CD14-positive monocyte (primary cell): ENCODE measurements around the gene RYR2. TPM values are rescaled to one million over a fixed set of nuclear protein-coding genes. Genes with fewer than 3 reads are reported as not detected.

ENCODE experiments used
- DNase-seq, 3 donors: peaks; one replicate each; pipeline ENCODE4 v3.0.0-alpha.2; 2011 to 2022
- H2AFZ ChIP-seq: 2 replicates; pipeline ENCODE4 v1.6.0; 2012; ENCODE audit warnings: mild to moderate bottlenecking, low read depth, low read length, inconsistent platforms; ENCODE audit not compliant: insufficient read depth, poor library complexity, severe bottlenecking
- H3K27ac ChIP-seq, 2 donors: 1 replicate in 1 of 2; 2 replicates in 1 of 2; pipeline ENCODE4 v1.5.1; 2012 to 2013; ENCODE audit warnings: low read length in 2 of 2, control low read depth in 1 of 2, inconsistent platforms in 1 of 2, low read depth in 1 of 2, mild to moderate bottlenecking in 1 of 2
- H3K27me3 ChIP-seq, 2 donors: one replicate each; pipeline versions ENCODE4 v1.6.0 to v1.6.1; 2011 to 2013; ENCODE audit warnings: low read length in 2 of 2; ENCODE audit not compliant: control insufficient read depth in 2 of 2, insufficient read depth in 2 of 2
- H3K36me3 ChIP-seq, 2 donors: replicated peaks in 1 of 2; 1 replicate in 1 of 2; 2 replicates in 1 of 2; pipeline versions ENCODE4 v1.5.1 to v1.6.1; 2012 to 2013; ENCODE audit warnings: low read length in 2 of 2, control low read depth in 1 of 2, inconsistent platforms in 1 of 2, mild to moderate bottlenecking in 1 of 2; ENCODE audit not compliant: insufficient read depth in 2 of 2, control insufficient read depth in 1 of 2
- H3K4me1 ChIP-seq, 2 donors: 1 replicate in 1 of 2; 2 replicates in 1 of 2; pipeline versions ENCODE4 v1.5.1 to v1.6.1; 2012 to 2013; ENCODE audit warnings: low read length in 2 of 2, control low read depth in 1 of 2, inconsistent platforms in 1 of 2, mild to moderate bottlenecking in 1 of 2, moderate library complexity in 1 of 2; ENCODE audit not compliant: insufficient read depth in 2 of 2, control insufficient read depth in 1 of 2
- H3K4me2 ChIP-seq: replicated peaks from 2 replicates; pipeline ENCODE3; 2012; ENCODE audit warnings: low read length, moderate library complexity, mild to moderate bottlenecking; ENCODE audit not compliant: poor library complexity, severe bottlenecking; ENCODE audit errors: extremely low read depth
- H3K4me3 ChIP-seq, 3 experiments: fragments of 200-600 bp in 1 of 3; sonication (generic) in 1 of 3; replicated peaks in 1 of 3; 1 replicate in 2 of 3; 2 replicates in 1 of 3; pipeline ENCODE4 v1.5.1; 2011 to 2013; ENCODE audit warnings: low read length in 3 of 3, mild to moderate bottlenecking in 3 of 3, control low read depth in 2 of 3, low read depth in 2 of 3, inconsistent platforms in 1 of 3, moderate library complexity in 1 of 3
- H3K79me2 ChIP-seq: 2 replicates; pipeline ENCODE4 v1.6.0; 2012; ENCODE audit warnings: mild to moderate bottlenecking, control low read depth, inconsistent platforms, low read length, moderate library complexity; ENCODE audit not compliant: insufficient read depth
- H3K9ac ChIP-seq: 2 replicates; pipeline ENCODE4 v1.6.0; 2017; ENCODE audit warnings: low read length, mild to moderate bottlenecking; ENCODE audit not compliant: insufficient read depth, poor library complexity, severe bottlenecking
- H3K9me3 ChIP-seq, 2 donors: replicated peaks in 1 of 2; 1 replicate in 1 of 2; 2 replicates in 1 of 2; pipeline versions ENCODE4 v1.5.1 to v1.6.1; 2012 to 2013; ENCODE audit warnings: low read length in 2 of 2, control low read depth in 1 of 2; ENCODE audit not compliant: control insufficient read depth in 1 of 2, insufficient read depth in 1 of 2
- H4K20me1 ChIP-seq: 2 replicates; pipeline ENCODE4 v1.6.0; 2012; ENCODE audit warnings: mild to moderate bottlenecking, low read length, control low read depth, moderate library complexity; ENCODE audit not compliant: insufficient read depth
- H3K27ac Mint-ChIP-seq, 7 donors: one replicate each; pipeline ENCODE4 v1.8.0; 2020; ENCODE audit warnings: mild to moderate bottlenecking in 7 of 7, mixed read lengths in 7 of 7, moderate library complexity in 6 of 7, inconsistent platforms in 2 of 7
- H3K27me3 Mint-ChIP-seq, 3 donors: one replicate each; pipeline ENCODE4 v1.8.0; 2021 to 2022; ENCODE audit warnings: low read depth in 3 of 3, mild to moderate bottlenecking in 3 of 3, mixed read lengths in 3 of 3, moderate library complexity in 3 of 3, inconsistent platforms in 1 of 3
- H3K36me3 Mint-ChIP-seq, 2 donors: one replicate each; pipeline ENCODE4 v1.8.0; 2020; ENCODE audit warnings: mixed read lengths in 2 of 2, inconsistent platforms in 1 of 2, mild to moderate bottlenecking in 1 of 2
- H3K4me1 Mint-ChIP-seq: one replicate; pipeline ENCODE4 v1.8.0; 2020; ENCODE audit warnings: mild to moderate bottlenecking, mixed read lengths
- H3K4me3 Mint-ChIP-seq, 2 donors: one replicate each; pipeline ENCODE4 v1.8.0; 2020; ENCODE audit warnings: mild to moderate bottlenecking in 2 of 2, mixed read lengths in 2 of 2, moderate library complexity in 1 of 2
- H3K9me3 Mint-ChIP-seq, 7 donors: one replicate each; pipeline ENCODE4 v1.8.0; 2020 to 2022; ENCODE audit warnings: mixed read lengths in 7 of 7, mild to moderate bottlenecking in 6 of 7, moderate library complexity in 6 of 7, inconsistent platforms in 2 of 7
- WGBS: methylation state at CpG from one replicate; pipeline ENCODE4 v1.1.5; 2013; ENCODE audit warnings: missing lambda C conversion rate; ENCODE audit not compliant: insufficient coverage; 5-methylcytosine and 5-hydroxymethylcytosine counted together
- intact Hi-C, 2 donors: fragments of 100-400 bp; cut with micrococcal nuclease; formaldehyde crosslinking; loops; one replicate each; pipeline versions ENCODE4 v1.15.0 to v1.15.1; 2023
- polyA plus RNA-seq, 3 donors: library from polyadenylated mRNA; depleted of rRNA in 1 of 3; unstranded in 2 of 3; stranded (reverse) in 1 of 3; fragments of 300-500 nt in 2 of 3; fragments of >200 nt in 1 of 3; fragmentation: Illumina TruSeq in 2 of 3; gene quantifications; 1 replicate in 2 of 3; 2 replicates in 1 of 3; pipeline ENCODE4 v1.2.3, GENCODE V29; 2012 to 2021
- TF ChIP-seq, protein P1 (sequence below): fragments of 200-600 bp; IDR thresholded peaks from one replicate; pipeline ENCODE4 v1.8.0; 2022; ENCODE audit warnings: antibody characterized with exemption, mild to moderate bottlenecking

Gene RYR2
- polyA plus RNA-seq, 3 donors = not detected

DNA sequence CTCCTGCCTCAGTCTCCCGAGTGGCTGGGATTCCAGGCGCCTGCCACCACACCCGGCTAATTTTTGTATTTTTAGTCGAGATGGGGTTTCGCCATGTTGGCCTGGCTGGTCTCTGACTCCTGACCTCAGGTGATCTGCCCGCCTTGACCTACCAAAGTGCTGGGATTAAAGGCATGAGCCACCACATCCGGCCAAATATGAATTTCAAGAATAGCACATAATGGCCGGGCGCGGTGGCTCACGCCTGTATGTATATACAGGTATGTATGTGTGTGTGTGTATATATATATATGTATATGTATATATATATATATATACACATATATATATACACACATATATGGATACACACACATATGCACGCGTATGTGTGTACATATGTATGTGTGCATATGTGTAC lies 753.6 kb downstream of the RYR2 start:
- TF ChIP-seq, protein P1, sequence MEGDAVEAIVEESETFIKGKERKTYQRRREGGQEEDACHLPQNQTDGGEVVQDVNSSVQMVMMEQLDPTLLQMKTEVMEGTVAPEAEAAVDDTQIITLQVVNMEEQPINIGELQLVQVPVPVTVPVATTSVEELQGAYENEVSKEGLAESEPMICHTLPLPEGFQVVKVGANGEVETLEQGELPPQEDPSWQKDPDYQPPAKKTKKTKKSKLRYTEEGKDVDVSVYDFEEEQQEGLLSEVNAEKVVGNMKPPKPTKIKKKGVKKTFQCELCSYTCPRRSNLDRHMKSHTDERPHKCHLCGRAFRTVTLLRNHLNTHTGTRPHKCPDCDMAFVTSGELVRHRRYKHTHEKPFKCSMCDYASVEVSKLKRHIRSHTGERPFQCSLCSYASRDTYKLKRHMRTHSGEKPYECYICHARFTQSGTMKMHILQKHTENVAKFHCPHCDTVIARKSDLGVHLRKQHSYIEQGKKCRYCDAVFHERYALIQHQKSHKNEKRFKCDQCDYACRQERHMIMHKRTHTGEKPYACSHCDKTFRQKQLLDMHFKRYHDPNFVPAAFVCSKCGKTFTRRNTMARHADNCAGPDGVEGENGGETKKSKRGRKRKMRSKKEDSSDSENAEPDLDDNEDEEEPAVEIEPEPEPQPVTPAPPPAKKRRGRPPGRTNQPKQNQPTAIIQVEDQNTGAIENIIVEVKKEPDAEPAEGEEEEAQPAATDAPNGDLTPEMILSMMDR = no peak
- Histone ChIP-seq H3K9ac (no peak overlapping the region), H3K4me3 (no peak overlapping the region), H3K27ac (no peak overlapping the region), H3K27me3 (no peaks in the 10 kb centered on the region), H3K4me1 (no peaks in the 10 kb centered on the region), H3K4me2 (no peak overlapping the region), H3K36me3 (no peaks in the 10 kb centered on the region), H2AFZ (no peak overlapping the region), H3K9me3 (no peaks in the 10 kb centered on the region), H4K20me1 (no peaks in the 10 kb centered on the region), H3K79me2 (no peaks in the 10 kb centered on the region)
- DNase-seq = no peak
- WGBS = 98% methylated on average over 6 of the region's 13 CpGs
- H3K27ac Mint-ChIP-seq = no peak overlapping the region
- H3K9me3 Mint-ChIP-seq = no peaks in the 10 kb centered on the region
- H3K27me3 Mint-ChIP-seq = peaks cover 0 to 2% (median 0%) of the 10 kb centered on the region in 3 donors
- H3K4me3 Mint-ChIP-seq = no peak overlapping the region
- no peaks in the 10 kb centered on the region for H3K36me3 Mint-ChIP-seq
- intact Hi-C loops = no loop called here
- no peaks in the 10 kb centered on the region for H3K4me1 Mint-ChIP-seq

DNA sequence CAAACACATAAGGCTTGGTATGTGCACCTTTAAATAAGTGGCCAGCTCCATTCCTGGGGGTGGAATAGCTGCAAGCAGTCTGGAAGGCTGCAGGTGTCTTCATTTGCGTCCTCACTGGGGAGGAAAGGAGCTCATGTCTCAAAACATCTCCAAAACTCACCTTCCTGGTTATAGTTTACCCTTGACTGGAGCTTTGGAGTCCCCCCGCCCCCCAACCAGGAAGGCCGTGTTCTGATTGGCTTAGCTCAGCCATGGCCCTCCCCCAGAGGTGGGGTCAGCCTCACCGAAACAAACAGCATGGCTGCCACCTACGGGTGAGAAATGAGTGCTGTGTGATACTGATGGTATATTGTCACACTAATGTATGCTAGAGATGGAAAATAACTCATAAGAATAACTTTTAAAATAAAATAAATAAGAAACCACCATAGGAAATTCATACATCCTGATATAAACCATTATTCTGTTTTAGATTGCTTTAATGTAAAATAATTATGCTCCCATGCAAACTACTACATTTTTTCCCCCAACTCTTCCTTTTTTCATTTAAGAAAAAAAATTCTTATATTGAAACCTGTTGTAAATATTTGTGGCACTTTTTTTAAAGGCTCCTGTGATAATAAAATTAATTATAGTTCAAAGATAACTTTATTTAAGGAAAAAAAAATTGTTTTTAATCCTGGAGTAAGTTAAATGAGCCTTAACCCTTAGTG lies 757.9 kb downstream of the RYR2 start:
- peaks cover 0 to 2% (median 1%) of the 10 kb centered on the region in 3 donors for H3K27me3 Mint-ChIP-seq
- H3K4me3 Mint-ChIP-seq = no peak overlapping the region
- 70% methylated on average over 2 of the region's 5 CpGs for whole genome bisulfite sequencing
- H3K27ac Mint-ChIP-seq = no peak overlapping the region
- Histone ChIP-seq H3K79me2 (no peaks in the 10 kb centered on the region), H3K36me3 (no peaks in the 10 kb centered on the region), H3K27ac (no peak overlapping the region), H3K9me3 (no peaks in the 10 kb centered on the region), H3K9ac (no peak overlapping the region), H2AFZ (no peak overlapping the region), H3K4me2 (no peak overlapping the region), H3K27me3 (no peaks in the 10 kb centered on the region), H3K4me1 (no peaks in the 10 kb centered on the region), H4K20me1 (no peaks in the 10 kb centered on the region), H3K4me3 (no peak overlapping the region)
- no peaks in the 10 kb centered on the region for H3K9me3 Mint-ChIP-seq
- H3K4me1 Mint-ChIP-seq = no peaks in the 10 kb centered on the region
- intact Hi-C loops = no loop called here
- TF ChIP-seq, protein P1 = no peak
- no peaks in the 10 kb centered on the region for H3K36me3 Mint-ChIP-seq
- DNase-seq = no peak
